DOHH2 (cell line): ENCODE results near the gene UBE2F.

Source experiments
- H3F3A ChIP-seq: fragments of 200-600 bp; sonication (generic), shearing (Covaris generic); 2 replicates; pipeline ENCODE4 v1.6.0; 2016; ENCODE audit warnings: antibody characterized with exemption, mild to moderate bottlenecking; ENCODE audit not compliant: control insufficient read depth, insufficient read depth
- H3K27ac ChIP-seq: fragments of 200-600 bp; sonication (generic); 2 replicates; pipeline ENCODE4 v1.5.1; 2014; ENCODE audit warnings: low read depth, mild to moderate bottlenecking, low read length, moderate library complexity
- H3K27me3 ChIP-seq: fragments of 200-600 bp; sonication (generic); 2 replicates; pipeline ENCODE4 v1.6.1; 2014; ENCODE audit warnings: mild to moderate bottlenecking, low read length, mixed read lengths; ENCODE audit not compliant: control insufficient read depth
- H3K36me3 ChIP-seq: fragments of 200-600 bp; sonication (generic); 2 replicates; pipeline ENCODE4 v1.6.1; 2014; ENCODE audit warnings: mild to moderate bottlenecking, low read length, moderate library complexity, mixed read lengths; ENCODE audit not compliant: control insufficient read depth
- H3K4me1 ChIP-seq: fragments of 200-600 bp; sonication (generic); 2 replicates; pipeline ENCODE4 v1.6.1; 2014; ENCODE audit warnings: mild to moderate bottlenecking, low read length, mixed read lengths; ENCODE audit not compliant: control insufficient read depth
- H3K4me2 ChIP-seq: fragments of 200-600 bp; sonication (generic); 2 replicates; pipeline ENCODE4 v1.6.0; 2014; ENCODE audit warnings: mild to moderate bottlenecking, low read length, moderate library complexity
- H3K4me3 ChIP-seq: fragments of 200-600 bp; sonication (generic); 2 replicates; pipeline ENCODE4 v1.5.1; 2014; ENCODE audit warnings: mild to moderate bottlenecking, low read length, mixed read lengths
- H3K79me2 ChIP-seq: fragments of 200-600 bp; sonication (generic); 2 replicates; pipeline ENCODE4 v1.6.1; 2014; ENCODE audit warnings: mild to moderate bottlenecking, low read length, mixed read lengths; ENCODE audit not compliant: control insufficient read depth
- H3K9me2 ChIP-seq: fragments of 200-600 bp; sonication (generic); replicated peaks from 2 replicates; pipeline ENCODE4 v1.6.1; 2014; ENCODE audit warnings: mild to moderate bottlenecking, low read length, mixed read lengths; ENCODE audit not compliant: control insufficient read depth
- H3K9me3 ChIP-seq: fragments of 200-600 bp; sonication (generic); 2 replicates; pipeline ENCODE4 v1.6.1; 2014; ENCODE audit warnings: antibody characterized with exemption, low read length, mixed read lengths; ENCODE audit not compliant: control insufficient read depth, insufficient read depth
- H4K20me1 ChIP-seq: fragments of 200-600 bp; sonication (generic); 2 replicates; pipeline ENCODE4 v1.6.0; 2014; ENCODE audit warnings: low read depth, mild to moderate bottlenecking, antibody characterized with exemption, low read length, moderate library complexity; ENCODE audit not compliant: control insufficient read depth, insufficient read depth
- CTCF ChIP-seq: fragments of 200-600 bp; sonication (generic); IDR thresholded peaks from one replicate; pipeline ENCODE4 v1.5.1; 2014; ENCODE audit warnings: antibody characterized with exemption, mild to moderate bottlenecking, low read depth, low read length; ENCODE audit not compliant: poor library complexity, severe bottlenecking
- EZH2phosphoT487 ChIP-seq: fragments of 200-600 bp; sonication (generic); IDR thresholded peaks from 2 replicates; pipeline ENCODE4 v1.6.1; 2017; ENCODE audit warnings: borderline replicate concordance, mild to moderate bottlenecking, antibody characterized with exemption, low read length, moderate library complexity, mixed read lengths

UBE2F gene

DNA sequence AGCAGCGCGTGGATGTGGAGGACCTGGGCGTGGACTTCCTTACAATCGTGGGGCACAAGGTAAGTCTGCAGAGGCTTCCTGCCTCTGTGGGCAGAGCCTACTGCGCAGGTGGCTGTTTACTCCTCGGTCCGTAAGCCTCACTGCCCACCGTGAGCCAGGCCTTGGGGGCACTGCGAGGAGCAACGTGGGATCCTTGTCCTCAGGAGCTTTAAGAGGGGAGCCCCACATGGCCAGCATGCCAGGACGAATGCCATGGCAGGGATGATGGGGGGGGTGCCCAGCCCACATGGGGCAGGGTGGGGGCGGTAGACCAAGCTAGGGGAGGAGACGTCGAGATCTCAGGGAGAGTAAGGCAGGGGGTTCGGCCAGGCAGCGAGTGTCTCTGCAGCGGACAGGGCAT, 115.3 kb downstream of the UBE2F start:
- Histone ChIP-seq H3K27ac (no peak overlapping the region), H3K4me1 (peaks cover 5% of the 10 kb centered on the region), H3K4me2 (no peak overlapping the region), H3K9me2 (no peaks in the 10 kb centered on the region), H3K4me3 (no peak overlapping the region), H3K9me3 (no peaks in the 10 kb centered on the region), H3K79me2 (no peaks in the 10 kb centered on the region), H3K36me3 (peaks cover 54% of the 10 kb centered on the region), H3F3A (peaks cover 7% of the 10 kb centered on the region; the same call in 1 of the 2 replicates), H4K20me1 (no peaks in the 10 kb centered on the region), H3K27me3 (no peaks in the 10 kb centered on the region)
- TF ChIP-seq CTCF: no peak
- no peak for TF ChIP-seq EZH2phosphoT487

- H3K4me1 ChIP-seq: peaks cover 12% of the 10 kb centered on the region
- no peaks in the 10 kb centered on the region for H4K20me1 ChIP-seq
- peaks cover 52% of the 10 kb centered on the region for H3K36me3 ChIP-seq
- H3K27ac ChIP-seq: no peak overlapping the region
- no peaks in the 10 kb centered on the region for H3K79me2 ChIP-seq
- H3K4me2 ChIP-seq: no peak overlapping the region
- H3F3A ChIP-seq: peaks cover 7% of the 10 kb centered on the region; the same call in 1 of the 2 replicates
- H3K9me2 ChIP-seq: no peaks in the 10 kb centered on the region
- H3K27me3 ChIP-seq: no peaks in the 10 kb centered on the region
- TF ChIP-seq EZH2phosphoT487 (no peak), CTCF (no peak)
- H3K4me3 ChIP-seq: no peak overlapping the region
- no peaks in the 10 kb centered on the region for H3K9me3 ChIP-seq
Observed at GRCh38 chr2:238082827-238083226, 116.0 kb downstream of the UBE2F start.

GRCh38 chr2:238083919-238084318, 117.1 kb downstream of the UBE2F start:
- Histone ChIP-seq H3K36me3 (peaks cover 62% of the 10 kb centered on the region), H3K27me3 (no peaks in the 10 kb centered on the region), H3K4me2 (no peak overlapping the region), H3K4me3 (no peak overlapping the region), H3K9me3 (no peaks in the 10 kb centered on the region), H3K27ac (no peak overlapping the region), H3K9me2 (no peaks in the 10 kb centered on the region), H3F3A (peaks cover 7% of the 10 kb centered on the region; the same call in 1 of the 2 replicates), H3K79me2 (no peaks in the 10 kb centered on the region), H3K4me1 (peaks cover 13% of the 10 kb centered on the region), H4K20me1 (no peaks in the 10 kb centered on the region)
- TF ChIP-seq EZH2phosphoT487: no peak
- no peak for TF ChIP-seq CTCF

DNA sequence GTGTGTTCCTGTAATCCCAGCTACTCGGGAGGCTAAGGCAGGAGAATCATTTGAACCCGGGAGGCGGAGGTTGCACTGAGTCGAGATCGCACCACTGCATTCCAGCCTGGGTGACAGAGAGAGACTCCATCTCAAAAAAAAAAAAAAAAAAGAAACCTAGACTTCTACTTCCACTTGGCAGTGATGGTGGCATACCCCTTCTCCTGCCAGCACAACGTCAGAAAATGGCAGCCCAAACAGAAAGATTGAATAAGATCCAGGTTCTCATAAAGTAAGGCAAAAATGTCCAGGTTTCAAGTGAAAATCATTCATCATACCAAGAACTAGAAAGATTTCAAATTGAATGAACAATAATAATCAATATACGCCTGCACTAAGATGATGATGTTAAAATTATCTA, 117.9 kb downstream of the UBE2F start:
- H3K27me3 ChIP-seq: no peaks in the 10 kb centered on the region
- TF ChIP-seq EZH2phosphoT487: no peak

More for the DNA sequence above, 117.9 kb downstream of the UBE2F start:
- Histone ChIP-seq H3K4me3 (no peak overlapping the region), H3K9me3 (no peaks in the 10 kb centered on the region), H3K27ac (no peak overlapping the region), H3F3A (peaks cover 7% of the 10 kb centered on the region; the same call in 1 of the 2 replicates), H3K36me3 (peaks cover 59% of the 10 kb centered on the region), H4K20me1 (no peaks in the 10 kb centered on the region), H3K9me2 (no peaks in the 10 kb centered on the region), H3K4me1 (peaks cover 13% of the 10 kb centered on the region), H3K79me2 (no peaks in the 10 kb centered on the region), H3K4me2 (no peak overlapping the region)
